CD4-positive, alpha-beta T cell treated with Interleukin-6 at 100 ng/mL for 8 hours (primary cell): ENCODE data around the gene CACNA1S.

Experiments
- DNase-seq: peaks from one replicate; pipeline ENCODE4 v3.0.0-alpha.2; 2020; ENCODE audit warnings: mixed read lengths, low spot score

Gene CACNA1S

GRCh38 chr1:201112173-201112731 lies at the start of gene CACNA1S:
CACNA1S (minus strand) TSS chr1:201112426; CDS start chr1:201112339, 87 bp downstream.
- no peak for DNase-seq

GRCh38 chr1:201157949-201158348 lies 45.7 kb upstream of the CACNA1S start:
- no peak for DNase-seq

GRCh38 chr1:201156819-201157218 lies 44.6 kb upstream of the CACNA1S start:
- no peak for DNase-seq

DNA sequence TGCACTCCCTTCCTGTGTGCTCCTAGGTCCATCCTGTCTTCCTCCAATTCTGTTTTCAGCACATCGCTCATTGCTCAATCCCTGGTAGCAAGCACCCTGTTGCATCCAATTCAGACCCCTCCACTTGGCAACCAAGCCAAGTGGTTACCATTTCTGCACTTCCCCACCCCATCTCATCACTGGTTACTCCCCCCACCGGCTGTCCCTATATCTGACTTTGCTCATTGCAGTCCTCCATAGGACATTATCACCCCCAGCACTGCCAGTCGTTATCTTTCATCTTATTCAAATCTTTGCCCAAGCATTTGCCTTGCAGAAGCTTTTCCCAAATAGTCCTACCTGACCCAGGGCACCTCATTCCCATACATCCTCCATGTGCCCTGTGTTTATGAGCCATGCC lies 44.1 kb upstream of the CACNA1S start:
- no peak for DNase-seq

- DNase-seq, result no peak
Observed at GRCh38 chr1:201155354-201155753, 43.1 kb upstream of the CACNA1S start.

DNA sequence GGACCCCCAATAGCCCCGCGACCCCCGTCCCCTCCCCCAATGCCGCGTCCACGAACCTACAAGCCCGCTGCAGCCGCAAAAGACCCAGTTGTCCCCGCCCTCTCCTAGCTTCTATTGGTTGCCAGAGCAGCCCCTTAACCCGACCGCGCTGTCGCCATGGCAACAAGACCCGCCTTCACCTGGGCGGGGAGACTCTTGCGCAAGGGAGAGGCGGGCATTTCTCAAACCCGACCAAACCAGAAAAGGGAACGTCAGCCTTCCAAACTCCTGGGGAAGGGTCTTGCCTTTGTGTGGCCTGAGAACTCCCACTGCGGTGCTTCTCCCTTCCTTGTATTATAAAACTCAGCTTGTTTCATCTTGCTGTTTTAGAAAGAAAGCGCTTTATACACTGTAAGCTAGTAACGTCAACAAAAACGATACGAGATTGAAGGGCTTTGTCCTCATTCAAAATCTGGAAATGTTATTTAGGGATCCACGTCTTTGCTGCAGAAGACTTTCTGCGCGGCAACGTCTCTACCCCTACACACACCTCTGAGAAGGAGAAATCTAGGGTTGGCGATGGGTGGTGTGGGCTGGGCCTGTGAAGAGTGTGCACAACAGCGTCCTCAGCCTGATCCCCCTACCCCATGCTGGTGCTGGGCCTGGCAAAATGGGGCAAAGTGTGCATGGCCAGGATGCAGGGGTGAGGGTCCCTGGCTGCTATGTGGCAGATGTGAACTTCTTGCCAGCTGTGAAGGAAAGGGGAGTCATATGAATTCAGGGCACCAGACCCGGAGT lies 42.4 kb upstream of the CACNA1S start, which contains the start of gene TMEM9:
TSS of gene TMEM9 (minus strand) at position 86 of the 777 bp plus-strand sequence. CDS start 551 bp downstream, outside the sequence.
- peak; percentile 97 for DNase-seq

GRCh38 chr1:201153474-201154388 lies 41.5 kb upstream of the CACNA1S start:
- no peak for DNase-seq

GRCh38 chr1:201149400-201149799 lies 37.2 kb upstream of the CACNA1S start:
- DNase-seq, result no peak

- no peak for DNase-seq
Observed at GRCh38 chr1:201147396-201148015, 35.3 kb upstream of the CACNA1S start.

DNA sequence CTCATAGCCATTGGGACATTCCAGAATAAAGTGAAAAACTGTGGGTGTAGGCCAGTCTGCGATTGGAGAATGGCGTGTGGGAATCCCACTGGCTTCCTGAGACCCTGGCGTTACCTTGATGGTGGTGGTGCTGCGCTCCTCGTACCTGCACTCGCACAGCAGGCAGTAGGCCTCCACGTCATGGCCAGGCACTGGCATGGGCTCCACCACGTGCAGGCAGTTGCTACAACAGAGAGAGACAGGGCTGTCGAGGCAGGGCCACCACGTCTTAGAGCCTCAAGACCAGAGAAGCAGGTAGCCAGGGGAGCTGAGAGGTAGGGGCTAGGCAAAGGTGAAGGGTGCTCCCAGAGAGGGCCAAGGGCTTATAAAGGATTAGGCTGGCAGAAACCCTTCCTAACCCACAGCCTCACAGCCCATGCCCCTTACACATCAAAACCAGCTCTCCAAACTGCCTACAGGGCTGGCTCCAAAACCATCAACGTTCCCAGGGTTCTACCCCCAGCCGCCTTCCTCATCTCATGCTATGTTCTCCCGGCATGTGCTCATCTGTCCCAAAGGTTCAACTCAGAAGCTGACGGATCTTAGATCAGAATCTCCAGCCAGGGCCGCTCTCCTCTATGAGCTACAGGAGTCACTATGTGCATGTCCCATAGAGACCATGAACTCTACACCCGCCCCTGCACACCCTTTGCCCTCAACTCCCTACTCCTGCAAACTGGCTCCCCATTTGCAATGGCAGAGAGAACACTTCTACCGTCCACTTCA lies 34.6 kb upstream of the CACNA1S start:
- no peak for DNase-seq

DNA sequence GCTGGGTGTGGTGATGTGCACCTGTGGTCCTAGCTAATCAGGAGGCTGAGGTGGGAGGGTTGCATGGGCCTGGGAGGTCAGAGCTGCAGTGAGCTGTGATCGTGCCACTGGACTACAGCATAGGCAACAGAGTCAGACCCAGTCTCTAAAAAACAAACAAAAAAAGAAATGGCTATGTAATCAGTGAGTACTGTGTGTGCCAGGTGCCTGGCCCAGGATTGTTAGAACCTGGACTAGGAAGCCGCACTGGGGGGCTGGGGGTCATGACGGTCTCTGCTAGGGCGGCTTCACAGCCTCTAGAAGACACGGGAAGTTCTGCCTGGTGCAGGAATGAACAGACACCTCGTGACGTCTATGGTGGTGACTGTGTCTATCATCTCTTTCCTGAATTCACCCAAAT lies 33.6 kb upstream of the CACNA1S start:
- no peak for DNase-seq

- DNase-seq, result no peak
Observed at GRCh38 chr1:201145132-201145531, 32.9 kb upstream of the CACNA1S start.

GRCh38 chr1:201144701-201145100 lies 32.5 kb upstream of the CACNA1S start:
- no peak for DNase-seq

- DNase-seq, result no peak
Observed at GRCh38 chr1:201143726-201144635, 31.8 kb upstream of the CACNA1S start.

DNA sequence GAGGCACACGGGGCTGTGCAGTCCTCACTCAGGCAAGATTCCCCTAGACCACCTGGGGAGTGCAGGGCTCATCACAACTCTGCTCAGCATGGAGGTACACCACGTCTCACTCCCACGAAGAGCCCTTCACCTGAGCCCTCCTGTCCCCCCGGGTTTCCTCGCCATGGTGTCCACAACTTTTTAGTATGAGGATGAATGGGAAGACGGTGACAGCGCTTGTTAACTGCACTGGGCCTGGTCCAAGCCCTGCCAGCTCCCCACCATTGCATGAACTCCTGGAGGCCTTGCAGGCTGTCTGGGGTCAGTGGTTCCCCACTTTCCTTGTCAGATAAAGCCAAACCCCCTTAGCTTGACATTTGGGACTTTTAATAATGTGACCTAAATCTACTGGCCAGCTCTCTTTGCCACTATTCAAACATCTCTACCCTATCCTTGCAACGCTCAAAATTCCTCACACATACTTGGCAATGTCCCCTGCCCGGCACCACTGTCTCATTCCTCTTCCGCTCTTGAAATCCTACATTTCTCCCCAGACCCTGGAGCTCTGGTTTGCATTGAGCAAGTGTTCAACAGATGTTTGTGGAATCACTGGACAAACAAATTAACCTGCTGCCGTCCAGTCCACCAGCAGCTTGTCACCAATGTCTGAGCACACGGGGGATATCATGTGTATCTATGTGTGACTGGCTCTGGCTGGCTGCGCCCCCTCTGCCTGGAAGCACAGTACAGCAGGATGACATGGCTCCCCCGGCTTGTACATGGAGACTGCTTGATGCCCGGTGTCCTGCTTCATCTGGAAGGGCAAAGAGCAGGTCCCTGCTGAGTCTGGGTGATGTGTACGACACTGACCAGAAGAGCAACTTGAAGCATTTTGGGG lies 30.9 kb upstream of the CACNA1S start:
- no peak for DNase-seq

DNA sequence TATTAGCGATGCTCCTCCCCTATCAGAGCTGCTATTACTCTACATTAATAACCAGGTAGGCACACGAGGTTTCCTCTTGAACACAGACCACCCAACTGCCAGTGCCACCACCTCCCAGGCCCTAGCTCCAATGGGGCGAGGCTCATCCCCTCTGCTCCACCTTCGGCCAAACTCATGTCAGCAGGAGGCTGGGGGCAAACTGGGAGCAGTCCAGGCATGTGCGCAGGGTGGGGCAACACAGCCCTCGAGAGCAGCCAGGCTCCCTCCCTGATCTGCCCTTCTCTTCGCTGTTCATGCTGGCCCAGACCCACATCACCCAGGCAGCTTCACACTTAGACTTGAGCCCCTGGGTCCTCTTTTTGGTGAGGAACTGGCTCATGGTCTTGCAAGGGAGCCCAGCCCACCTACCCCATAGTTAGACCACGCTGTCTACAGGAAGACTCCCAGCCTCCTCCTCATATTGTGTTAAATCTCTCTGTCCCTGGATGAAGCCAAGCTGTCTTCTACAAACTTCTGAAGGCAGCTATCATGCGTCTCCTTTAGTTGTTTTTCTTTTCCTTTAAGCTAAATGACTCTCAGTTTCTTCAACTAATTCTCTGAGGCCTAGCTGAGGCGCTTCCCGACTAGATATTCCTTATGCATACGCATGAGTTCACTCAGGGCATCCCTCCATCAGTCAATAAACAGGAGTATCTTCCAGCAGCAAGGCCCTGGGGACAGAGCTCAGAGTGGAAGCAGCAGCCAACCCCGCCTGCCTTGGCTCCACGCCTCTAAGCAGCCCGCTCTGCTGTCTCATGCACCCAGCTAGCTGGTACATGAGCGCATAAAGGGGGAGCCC lies 30.0 kb upstream of the CACNA1S start:
- no peak for DNase-seq

GRCh38 chr1:201141418-201141817 lies 29.2 kb upstream of the CACNA1S start:
- DNase-seq, result no peak

GRCh38 chr1:201140941-201141260 lies 28.7 kb upstream of the CACNA1S start:
- no peak for DNase-seq
